ENCODE results near the gene LBH. TPM values are rescaled to one million over a fixed set of nuclear protein-coding genes. Genes with fewer than 3 reads are reported as not detected.

Gene LBH
- total and polyA plus RNA-seq, 12 donors: 35.9 to 204 (median 149) TPM

- Histone ChIP-seq H3K4me1 (peaks cover 0 to 12% (median 0%) of the 10 kb centered on the region in 9 donors), H3K27me3 (no peaks in the 10 kb centered on the region), H3K27ac (no peak overlapping the region), H3K4me3 (no peak overlapping the region), H3K36me3 (no peaks in the 10 kb centered on the region), H3K9me3 (no peaks in the 10 kb centered on the region)
- intact Hi-C loops (cut with DNase I): no loop called here
- 97 to 98% methylated on average over 4 of the region's 4 CpGs for WGBS, 2 donors
- TF ChIP-seq, protein P1, sequence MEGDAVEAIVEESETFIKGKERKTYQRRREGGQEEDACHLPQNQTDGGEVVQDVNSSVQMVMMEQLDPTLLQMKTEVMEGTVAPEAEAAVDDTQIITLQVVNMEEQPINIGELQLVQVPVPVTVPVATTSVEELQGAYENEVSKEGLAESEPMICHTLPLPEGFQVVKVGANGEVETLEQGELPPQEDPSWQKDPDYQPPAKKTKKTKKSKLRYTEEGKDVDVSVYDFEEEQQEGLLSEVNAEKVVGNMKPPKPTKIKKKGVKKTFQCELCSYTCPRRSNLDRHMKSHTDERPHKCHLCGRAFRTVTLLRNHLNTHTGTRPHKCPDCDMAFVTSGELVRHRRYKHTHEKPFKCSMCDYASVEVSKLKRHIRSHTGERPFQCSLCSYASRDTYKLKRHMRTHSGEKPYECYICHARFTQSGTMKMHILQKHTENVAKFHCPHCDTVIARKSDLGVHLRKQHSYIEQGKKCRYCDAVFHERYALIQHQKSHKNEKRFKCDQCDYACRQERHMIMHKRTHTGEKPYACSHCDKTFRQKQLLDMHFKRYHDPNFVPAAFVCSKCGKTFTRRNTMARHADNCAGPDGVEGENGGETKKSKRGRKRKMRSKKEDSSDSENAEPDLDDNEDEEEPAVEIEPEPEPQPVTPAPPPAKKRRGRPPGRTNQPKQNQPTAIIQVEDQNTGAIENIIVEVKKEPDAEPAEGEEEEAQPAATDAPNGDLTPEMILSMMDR (IDR thresholded peaks at IDR 0.05): no peak
- DNase-seq: no peak
- no peak for ATAC-seq
Measured at GRCh38 chr2:30282721-30283120, 51.4 kb downstream of the LBH start.

DNA sequence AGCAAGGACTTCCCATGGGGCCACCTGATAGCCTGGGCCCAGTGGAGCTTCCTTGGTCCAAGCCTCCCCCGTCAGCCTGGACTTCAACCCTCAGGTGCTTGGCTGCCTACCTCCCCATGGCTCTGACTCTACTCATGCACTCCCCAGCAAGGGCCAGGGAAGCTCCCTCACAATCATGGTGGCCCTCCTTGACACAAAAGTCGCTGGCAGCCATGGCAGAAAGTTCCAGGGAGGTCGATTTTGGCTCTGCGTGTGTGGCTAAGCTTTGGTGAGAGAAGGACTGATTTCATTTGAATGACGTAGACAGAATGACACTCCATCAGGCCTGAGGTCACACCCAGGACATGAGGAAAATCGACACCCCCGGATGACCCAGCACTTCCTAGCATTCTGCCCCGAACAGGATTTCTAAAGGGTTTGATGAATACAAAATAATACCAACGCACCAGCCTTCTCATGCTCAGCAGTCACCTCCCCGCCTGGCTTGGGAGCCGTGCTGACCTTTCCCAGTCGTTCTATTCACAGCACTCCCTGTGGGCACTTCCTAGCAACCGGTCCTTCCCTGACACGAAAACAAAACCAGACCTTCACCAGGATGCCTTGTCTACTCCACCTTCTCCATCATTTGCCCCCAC, 52.7 kb downstream of the LBH start:
- Histone ChIP-seq H3K36me3 (no peaks in the 10 kb centered on the region), H3K27me3 (no peaks in the 10 kb centered on the region), H3K4me3 (no peak overlapping the region), H3K9me3 (no peaks in the 10 kb centered on the region), H3K27ac (peak overlapping the region in 4 of 10 donors; percentile 31 to 58 (median 40)), H3K4me1 (peaks cover 0 to 12% (median 0%) of the 10 kb centered on the region in 9 donors)
- TF ChIP-seq, protein P1 (IDR thresholded peaks at IDR 0.05): no peak
- 52 to 72% methylated on average over 14 of the region's 14 CpGs for WGBS, 2 donors
- ATAC-seq (peak in 7 of 8 donors; percentile 27 to 93 (median 72)), DNase-seq (no peak)
- intact Hi-C loops (cut with DNase I): no loop called here

DNA sequence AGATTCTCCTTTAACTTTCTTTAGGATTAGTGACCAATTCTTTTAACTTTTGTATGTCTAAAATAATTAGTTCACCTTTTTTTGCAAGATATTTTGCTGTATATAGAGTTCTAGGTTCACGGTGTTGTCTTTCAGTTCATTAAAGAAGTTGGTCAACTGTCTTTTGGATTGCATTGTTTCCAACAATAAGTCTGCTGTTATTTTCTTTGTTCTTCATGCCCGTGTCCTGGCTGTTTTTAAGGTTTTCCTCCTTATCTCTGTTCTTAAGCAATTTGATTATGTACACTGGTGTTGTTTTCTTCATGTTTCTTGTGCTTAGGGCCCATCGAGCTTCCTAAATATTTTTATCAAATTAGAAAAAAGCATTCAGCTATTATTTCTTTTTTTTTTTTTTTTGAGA, 54.4 kb downstream of the LBH start:
- WGBS, 2 donors: 94 to 95% methylated on average over 3 of the region's 3 CpGs

DNA sequence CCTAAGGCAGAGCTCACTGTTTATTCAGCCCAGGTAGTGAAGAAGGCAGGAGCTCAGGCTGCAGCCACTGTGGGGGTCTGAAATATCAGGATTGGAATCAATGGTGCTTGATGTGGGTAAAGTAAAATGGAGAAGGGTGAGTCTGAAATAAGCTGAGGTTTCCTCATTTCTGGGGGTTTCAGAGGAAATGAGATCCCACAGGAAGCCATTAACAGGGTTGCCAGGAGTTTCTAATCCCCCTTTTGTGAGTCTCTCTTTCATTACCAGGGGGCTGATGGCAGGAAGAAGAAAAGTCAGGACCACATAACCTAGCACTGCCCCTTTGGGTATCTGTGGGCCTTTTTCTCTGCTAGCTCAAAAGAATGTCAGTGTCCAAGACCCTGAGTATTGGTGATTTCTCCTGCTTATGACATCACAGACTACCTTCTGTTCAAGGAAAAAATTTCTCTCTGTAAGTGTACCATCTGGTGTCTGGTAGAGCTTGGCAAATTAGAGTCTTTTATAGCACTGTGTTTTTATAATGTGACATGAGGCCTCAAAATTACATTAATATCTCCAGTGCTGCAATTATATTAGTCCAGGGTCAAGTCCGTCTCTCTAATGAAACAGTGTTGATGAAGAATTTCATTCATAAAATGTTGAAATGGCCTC, 56.0 kb downstream of the LBH start:
- 95 to 97% methylated on average over 1 of the region's 1 CpG for WGBS, 2 donors

More for the DNA sequence above, 54.4 kb downstream of the LBH start:
- Histone ChIP-seq H3K4me3 (no peak overlapping the region), H3K36me3 (no peaks in the 10 kb centered on the region), H3K4me1 (peaks cover 0 to 15% (median 4%) of the 10 kb centered on the region in 9 donors), H3K9me3 (no peaks in the 10 kb centered on the region), H3K27ac (no peak overlapping the region), H3K27me3 (no peaks in the 10 kb centered on the region)
- intact Hi-C loops (cut with DNase I): no loop called here
- ATAC-seq (no peak), DNase-seq (no peak)
- TF ChIP-seq, protein P1 (IDR thresholded peaks at IDR 0.05): no peak

More for the DNA sequence above, 56.0 kb downstream of the LBH start:
- peaks cover 0 to 18% (median 4%) of the 10 kb centered on the region in 9 donors for H3K4me1 ChIP-seq
- H3K4me3 ChIP-seq: no peak overlapping the region
- TF ChIP-seq, protein P1 (IDR thresholded peaks at IDR 0.05): no peak
- no peaks in the 10 kb centered on the region for H3K9me3 ChIP-seq
- no peaks in the 10 kb centered on the region for H3K27me3 ChIP-seq
- ATAC-seq: no peak
- intact Hi-C loops (cut with DNase I): no loop called here
- H3K36me3 ChIP-seq: no peaks in the 10 kb centered on the region
- no peak for DNase-seq
- no peak overlapping the region for H3K27ac ChIP-seq
